DND-41 (cell line): ENCODE measurements around the gene SYCP1.
A peak's percentile ranks its signal among the peaks of the same experiment; 100 is the strongest.

Experiments used
- ATAC-seq: fragments of 200-7000 bp; cut with Tn5 transposase; 3 replicates; pipeline ENCODE4 v1.9.1; 2021; ENCODE audit warnings: low read depth; ENCODE audit not compliant: insufficient read depth
- DNase-seq: peaks from one replicate; pipeline ENCODE4 v3.0.0-alpha.2; 2020
- H2AFZ ChIP-seq: 2 replicates; pipeline ENCODE4 v1.6.0; 2012; ENCODE audit warnings: low read depth, low read length
- H3K27ac ChIP-seq: 2 replicates; pipeline ENCODE4 v1.5.1; 2012; ENCODE audit warnings: low read length, inconsistent platforms
- H3K27me3 ChIP-seq: fragments of 200-600 bp; sonication (generic); 2 replicates; pipeline ENCODE4 v1.6.0; 2012; ENCODE audit warnings: low read length, mild to moderate bottlenecking, inconsistent platforms; ENCODE audit not compliant: insufficient read depth, poor library complexity
- H3K36me3 ChIP-seq: 2 replicates; pipeline ENCODE4 v1.5.1; 2012; ENCODE audit warnings: low read length, inconsistent platforms; ENCODE audit not compliant: insufficient read depth
- H3K4me1 ChIP-seq: 2 replicates; pipeline ENCODE4 v1.5.1; 2012; ENCODE audit warnings: mild to moderate bottlenecking, low read length; ENCODE audit not compliant: insufficient read depth
- H3K4me2 ChIP-seq: 2 replicates; pipeline ENCODE4 v1.6.0; 2012; ENCODE audit warnings: mild to moderate bottlenecking, moderate library complexity, low read length, inconsistent platforms; ENCODE audit not compliant: insufficient read depth
- H3K4me3 ChIP-seq, 2 experiments: fragments of 200-600 bp in 1 of 2; shearing (Covaris generic) in 1 of 2; 2 replicates each; pipeline ENCODE4 v1.5.1; 2012 to 2016; ENCODE audit warnings: inconsistent platforms in 2 of 2, low read length in 2 of 2, mild to moderate bottlenecking in 2 of 2, low read depth in 1 of 2, moderate library complexity in 1 of 2
- H3K79me2 ChIP-seq: 2 replicates; pipeline ENCODE4 v1.6.0; 2012; ENCODE audit warnings: low read length, inconsistent platforms; ENCODE audit not compliant: insufficient read depth
- H3K9ac ChIP-seq: 2 replicates; pipeline ENCODE4 v1.6.0; 2012; ENCODE audit warnings: low read depth, mild to moderate bottlenecking, inconsistent platforms, low read length, moderate library complexity
- H3K9me3 ChIP-seq: 2 replicates; pipeline ENCODE4 v1.5.1; 2012; ENCODE audit warnings: low read length, moderate library complexity, mild to moderate bottlenecking, inconsistent platforms; ENCODE audit not compliant: insufficient read depth, severe bottlenecking
- H4K20me1 ChIP-seq: 2 replicates; pipeline ENCODE4 v1.6.0; 2012; ENCODE audit warnings: low read length; ENCODE audit not compliant: insufficient read depth
- EZH2 ChIP-seq: IDR thresholded peaks from 3 replicates; pipeline ENCODE4 v1.6.1; 2012; ENCODE audit warnings: borderline replicate concordance, low read depth, mild to moderate bottlenecking, moderate library complexity, low read length, inconsistent platforms; ENCODE audit not compliant: severe bottlenecking
- TF ChIP-seq, protein P1 (sequence below): IDR thresholded peaks from 2 replicates; pipeline ENCODE4 v1.5.1; 2012; ENCODE audit warnings: borderline replicate concordance, low read length, moderate library complexity, mild to moderate bottlenecking; ENCODE audit not compliant: poor library complexity, severe bottlenecking; ENCODE audit errors: extremely low read depth

SYCP1 gene

DNA sequence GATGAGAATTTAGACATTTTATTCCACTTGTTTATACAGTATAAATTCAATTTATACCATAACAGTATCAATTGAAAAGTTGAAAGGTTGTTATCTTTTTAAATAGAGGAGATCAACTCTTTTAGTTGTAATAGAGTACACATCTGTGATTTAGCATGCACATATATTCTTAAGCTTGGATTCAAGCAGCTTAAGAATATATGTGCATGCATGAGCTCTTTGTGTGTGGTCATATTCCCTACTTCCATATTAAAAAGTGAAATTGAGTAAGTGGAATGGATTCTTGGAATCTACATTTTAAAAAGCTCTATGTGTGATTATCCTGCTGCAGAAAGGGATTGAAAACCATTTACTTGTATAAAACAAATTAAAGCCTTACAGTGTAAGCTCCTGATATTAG lies 71.9 kb downstream of the SYCP1 start:
- no peak overlapping the region for H2AFZ ChIP-seq
- ATAC-seq (no peak), DNase-seq (no peak)
- H3K4me3 ChIP-seq: no peak overlapping the region
- TF ChIP-seq, protein P1, sequence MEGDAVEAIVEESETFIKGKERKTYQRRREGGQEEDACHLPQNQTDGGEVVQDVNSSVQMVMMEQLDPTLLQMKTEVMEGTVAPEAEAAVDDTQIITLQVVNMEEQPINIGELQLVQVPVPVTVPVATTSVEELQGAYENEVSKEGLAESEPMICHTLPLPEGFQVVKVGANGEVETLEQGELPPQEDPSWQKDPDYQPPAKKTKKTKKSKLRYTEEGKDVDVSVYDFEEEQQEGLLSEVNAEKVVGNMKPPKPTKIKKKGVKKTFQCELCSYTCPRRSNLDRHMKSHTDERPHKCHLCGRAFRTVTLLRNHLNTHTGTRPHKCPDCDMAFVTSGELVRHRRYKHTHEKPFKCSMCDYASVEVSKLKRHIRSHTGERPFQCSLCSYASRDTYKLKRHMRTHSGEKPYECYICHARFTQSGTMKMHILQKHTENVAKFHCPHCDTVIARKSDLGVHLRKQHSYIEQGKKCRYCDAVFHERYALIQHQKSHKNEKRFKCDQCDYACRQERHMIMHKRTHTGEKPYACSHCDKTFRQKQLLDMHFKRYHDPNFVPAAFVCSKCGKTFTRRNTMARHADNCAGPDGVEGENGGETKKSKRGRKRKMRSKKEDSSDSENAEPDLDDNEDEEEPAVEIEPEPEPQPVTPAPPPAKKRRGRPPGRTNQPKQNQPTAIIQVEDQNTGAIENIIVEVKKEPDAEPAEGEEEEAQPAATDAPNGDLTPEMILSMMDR: no peak
- TF ChIP-seq EZH2: no peak
- no peaks in the 10 kb centered on the region for H3K36me3 ChIP-seq
- no peaks in the 10 kb centered on the region for H4K20me1 ChIP-seq
- no peak overlapping the region for H3K27ac ChIP-seq
- H3K9me3 ChIP-seq: no peaks in the 10 kb centered on the region
- H3K4me1 ChIP-seq: no peaks in the 10 kb centered on the region
- no peak overlapping the region for H3K4me2 ChIP-seq
- H3K79me2 ChIP-seq: no peaks in the 10 kb centered on the region
- no peak overlapping the region for H3K9ac ChIP-seq
- H3K27me3 ChIP-seq: no peaks in the 10 kb centered on the region

DNA sequence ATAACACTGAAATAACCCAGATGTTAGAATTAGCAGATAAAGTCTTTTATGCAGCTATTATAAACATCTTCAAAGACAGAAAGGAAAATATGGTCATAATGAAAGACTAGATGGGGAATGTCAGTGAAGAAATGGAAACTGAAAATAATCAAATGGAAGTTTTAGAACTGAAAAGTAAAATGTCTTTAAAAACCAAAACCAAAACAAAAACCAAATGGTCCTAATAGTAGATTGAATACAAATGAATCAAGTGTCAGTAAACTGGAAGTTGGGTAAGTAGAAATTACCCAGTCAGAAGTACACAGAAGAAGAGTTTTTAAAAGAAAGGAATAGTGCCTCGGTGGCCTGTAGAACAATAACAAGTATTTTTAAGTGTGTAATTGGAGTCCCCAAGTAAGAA lies 72.7 kb downstream of the SYCP1 start:
- Histone ChIP-seq H4K20me1 (no peaks in the 10 kb centered on the region), H3K9me3 (no peaks in the 10 kb centered on the region), H3K36me3 (no peaks in the 10 kb centered on the region), H3K4me1 (no peaks in the 10 kb centered on the region), H3K4me3 (no peak overlapping the region), H3K27ac (no peak overlapping the region), H3K79me2 (no peaks in the 10 kb centered on the region), H3K27me3 (no peaks in the 10 kb centered on the region), H3K4me2 (no peak overlapping the region), H3K9ac (no peak overlapping the region), H2AFZ (no peak overlapping the region)
- ATAC-seq: no peak
- TF ChIP-seq, protein P1: no peak
- no peak for TF ChIP-seq EZH2
- DNase-seq: no peak

DNA sequence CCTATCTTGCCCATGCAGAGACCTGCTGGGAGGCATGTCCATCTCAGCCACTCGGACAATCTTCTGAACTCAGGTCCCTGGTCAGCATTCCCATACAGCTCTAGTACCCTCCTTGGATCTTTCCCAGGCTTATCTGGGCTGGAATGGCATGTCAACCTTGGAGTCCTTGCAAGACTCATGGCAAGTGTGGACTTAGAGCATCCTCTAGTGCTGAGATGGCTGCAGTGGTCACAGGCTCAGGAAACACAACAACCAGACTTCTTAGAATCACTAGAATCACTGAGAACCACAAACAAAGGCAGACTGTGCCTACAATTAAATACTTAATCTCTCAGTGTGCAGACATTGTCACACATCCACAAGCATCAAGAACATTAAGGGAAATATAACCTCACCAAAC lies 101.9 kb downstream of the SYCP1 start:
- Histone ChIP-seq H3K4me3 (no peak overlapping the region), H3K36me3 (no peaks in the 10 kb centered on the region), H3K27me3 (no peaks in the 10 kb centered on the region), H3K27ac (no peak overlapping the region), H4K20me1 (no peaks in the 10 kb centered on the region), H3K4me1 (no peaks in the 10 kb centered on the region), H3K9ac (no peak overlapping the region), H3K79me2 (no peaks in the 10 kb centered on the region), H3K9me3 (no peaks in the 10 kb centered on the region), H2AFZ (no peak overlapping the region; the same call in 1 of the 2 replicates), H3K4me2 (no peak overlapping the region)
- TF ChIP-seq, protein P1: peak; percentile 37
- no peak for TF ChIP-seq EZH2
- ATAC-seq (no peak), DNase-seq (no peak)

DNA sequence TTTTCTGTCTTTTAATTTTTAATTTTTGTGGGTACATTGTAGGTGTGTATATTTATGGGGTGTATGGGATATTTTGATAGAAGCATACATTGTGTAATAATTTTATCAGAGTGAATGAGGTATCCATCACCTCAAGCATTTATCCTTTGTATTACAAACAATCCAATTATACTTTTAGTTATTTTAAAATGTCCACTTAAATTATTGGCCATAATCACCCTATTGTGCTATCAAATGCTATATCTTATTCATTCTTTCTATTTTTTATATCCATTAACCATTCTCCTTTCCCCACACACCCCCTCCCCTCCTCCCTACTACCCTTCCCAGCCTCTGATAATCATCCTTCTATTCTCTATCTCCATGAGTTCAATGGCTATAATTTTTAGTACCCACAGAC lies 104.8 kb downstream of the SYCP1 start:
- ATAC-seq (no peak), DNase-seq (no peak)
- Histone ChIP-seq H3K9ac (no peak overlapping the region), H3K4me1 (no peaks in the 10 kb centered on the region), H4K20me1 (no peaks in the 10 kb centered on the region), H3K36me3 (no peaks in the 10 kb centered on the region), H2AFZ (no peak overlapping the region), H3K4me2 (no peak overlapping the region), H3K9me3 (no peaks in the 10 kb centered on the region), H3K27me3 (no peaks in the 10 kb centered on the region), H3K79me2 (no peaks in the 10 kb centered on the region), H3K27ac (no peak overlapping the region), H3K4me3 (no peak overlapping the region)
- no peak for TF ChIP-seq EZH2
- TF ChIP-seq, protein P1: no peak
